Stimulated activated CD8-positive, alpha-beta memory T cell treated with anti-CD3 and anti-CD28 coated beads, Interleukin-4, amount 100 ng/mL, for 1 hour (primary cell): ENCODE measurements around the gene RAB29.
A peak's percentile ranks its signal among the peaks of the same experiment; 100 is the strongest.

ENCODE experiments used
- DNase-seq, 2 donors: peaks; one replicate each; pipeline ENCODE4 v3.0.0-alpha.2; 2020; ENCODE audit warnings: low read depth in 2 of 2, low spot score in 1 of 2

The RAB29 gene

DNA sequence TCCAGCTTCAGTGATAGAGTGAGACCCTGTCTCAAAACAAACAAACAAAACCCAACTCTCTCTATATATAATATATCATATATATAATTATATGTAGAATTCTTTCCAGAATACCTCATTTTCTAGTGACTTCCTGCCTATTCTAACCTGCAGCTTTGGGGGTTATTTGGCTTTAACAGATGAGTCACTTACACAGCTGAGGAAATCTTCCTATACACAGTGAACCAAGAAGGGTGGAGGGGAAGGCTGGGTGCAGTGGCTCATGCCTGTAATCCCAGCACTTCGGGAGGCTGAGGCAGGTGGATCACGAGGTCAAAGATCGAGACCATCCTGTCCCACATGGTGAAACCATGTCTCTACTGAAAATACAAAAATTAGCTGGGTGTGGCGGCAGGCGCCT lies 9.2 kb downstream of the RAB29 start:
- DNase-seq: no peak

DNA sequence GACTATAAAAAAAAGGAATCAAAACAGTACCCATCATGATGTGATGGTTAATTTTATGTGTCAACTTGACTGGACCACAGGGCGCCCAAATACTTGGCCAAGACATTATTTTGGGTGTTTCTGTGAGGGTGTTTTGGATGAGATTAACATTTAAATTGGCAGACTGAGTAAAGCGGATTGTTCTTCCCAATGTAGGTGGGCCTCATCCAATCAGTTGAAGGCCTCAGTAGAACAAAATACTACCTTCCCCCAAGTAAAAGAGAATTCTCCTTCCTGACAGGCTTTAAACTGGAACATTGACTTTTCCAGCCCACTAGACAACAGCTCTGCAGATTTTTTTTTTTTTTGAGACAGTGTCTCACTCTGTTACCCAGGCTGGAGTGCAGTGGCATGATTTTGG lies 10.7 kb downstream of the RAB29 start:
- DNase-seq: no peak

DNA sequence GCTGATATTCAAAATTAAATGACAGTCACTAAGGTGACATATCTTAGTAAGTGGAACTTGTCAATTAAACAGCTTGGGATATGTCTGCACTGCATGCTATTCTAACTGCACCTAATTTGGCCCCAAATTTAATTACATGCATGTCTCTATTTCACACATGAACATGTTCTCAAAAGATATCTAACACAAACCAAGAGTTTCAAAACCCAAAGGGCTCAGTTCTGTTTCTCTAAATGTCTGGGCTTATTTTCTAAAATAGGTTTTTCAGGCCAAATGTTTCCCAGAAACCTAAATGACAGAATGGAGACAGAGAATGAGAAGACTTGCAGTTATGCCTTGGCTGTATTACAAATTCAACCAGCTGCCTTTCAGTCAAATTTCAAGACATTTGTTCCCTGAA lies 11.3 kb downstream of the RAB29 start:
- no peak for DNase-seq

DNA sequence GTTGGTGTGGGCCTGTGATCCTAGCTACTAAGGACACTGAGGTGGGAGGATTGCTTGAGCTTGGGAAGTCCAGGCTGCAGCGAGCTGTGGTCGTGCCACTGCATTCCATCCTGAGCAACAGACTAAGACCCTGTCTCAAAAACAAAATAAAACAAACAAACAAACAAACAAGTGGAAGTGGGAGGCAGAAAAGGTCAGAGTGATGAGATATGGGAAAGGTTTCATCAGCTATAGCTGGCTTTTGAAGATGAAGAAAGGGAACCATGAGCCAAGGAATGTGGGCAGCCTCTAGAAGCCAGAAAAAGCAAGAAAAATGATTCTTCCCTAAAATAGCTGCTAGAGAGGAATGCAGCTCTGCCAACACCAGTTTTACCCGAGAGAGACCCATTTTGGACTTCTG lies 14.7 kb downstream of the RAB29 start:
- DNase-seq: no peak

DNA sequence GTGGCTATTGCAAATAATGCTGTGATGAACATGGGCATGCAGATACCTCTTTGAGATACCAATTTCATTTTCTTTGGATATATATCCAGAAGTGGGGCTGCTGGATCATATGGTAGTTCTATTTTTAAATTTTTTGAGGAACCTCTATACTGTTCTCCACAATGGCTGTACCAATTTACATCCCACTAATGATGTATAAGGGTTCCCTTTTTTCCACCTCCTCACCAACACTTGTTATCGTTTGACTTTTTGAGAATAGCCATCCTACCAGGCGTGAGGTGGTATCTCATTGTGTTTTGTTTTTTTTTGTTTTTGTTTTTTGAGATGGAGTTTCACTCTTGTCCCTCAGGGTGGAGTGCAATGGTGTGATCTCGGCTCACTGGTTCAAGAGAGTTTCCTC lies 18.7 kb downstream of the RAB29 start:
- DNase-seq: no peak

DNA sequence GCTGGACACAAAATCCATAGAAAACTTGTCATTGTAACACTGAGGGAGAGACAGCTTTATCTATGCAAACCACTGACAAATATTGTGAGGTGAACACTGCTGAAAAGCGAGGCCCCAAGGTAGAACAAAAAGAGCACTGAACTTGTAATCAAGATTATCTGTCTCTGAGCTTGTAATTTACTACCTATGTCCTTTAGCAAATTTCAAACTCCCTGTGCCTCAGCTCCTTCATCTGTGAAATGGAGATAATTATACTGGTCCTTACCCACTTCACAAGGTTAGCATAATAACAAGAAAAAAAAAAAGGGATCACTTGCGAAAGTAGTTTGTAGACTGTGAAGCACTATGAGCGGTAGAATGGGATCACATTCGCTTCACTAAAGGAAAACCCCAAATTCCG lies 20.4 kb downstream of the RAB29 start:
- DNase-seq: no peak

DNA sequence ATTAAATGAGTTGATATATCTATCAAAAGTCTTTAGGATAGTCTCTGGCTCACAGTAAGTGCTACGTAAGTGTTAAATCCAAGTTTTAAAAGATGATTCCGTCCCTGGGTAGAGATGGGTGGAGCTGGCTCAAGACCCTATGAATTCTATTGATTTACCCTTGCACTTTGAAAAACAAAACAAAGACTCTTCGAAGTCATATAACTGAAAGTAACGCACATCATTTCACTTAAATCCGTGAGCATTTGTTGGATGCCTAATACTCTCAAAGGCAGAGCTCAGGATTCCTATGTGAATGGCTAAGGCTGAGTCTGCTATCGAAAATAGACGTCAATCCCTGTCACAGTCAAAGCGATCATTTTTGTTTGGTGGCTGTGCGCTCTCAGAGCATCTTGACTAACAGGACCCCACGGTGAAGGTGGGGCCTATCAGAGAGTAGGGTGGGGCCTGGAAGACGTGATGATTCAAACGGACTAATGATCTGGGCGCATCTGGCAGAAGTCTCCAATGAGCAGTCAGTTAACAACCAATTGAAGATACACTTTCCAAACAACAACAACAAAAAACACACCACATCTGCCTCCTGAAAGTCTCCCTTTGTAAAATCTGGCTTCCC lies 24.1 kb downstream of the RAB29 start:
- DNase-seq: no peak

DNA sequence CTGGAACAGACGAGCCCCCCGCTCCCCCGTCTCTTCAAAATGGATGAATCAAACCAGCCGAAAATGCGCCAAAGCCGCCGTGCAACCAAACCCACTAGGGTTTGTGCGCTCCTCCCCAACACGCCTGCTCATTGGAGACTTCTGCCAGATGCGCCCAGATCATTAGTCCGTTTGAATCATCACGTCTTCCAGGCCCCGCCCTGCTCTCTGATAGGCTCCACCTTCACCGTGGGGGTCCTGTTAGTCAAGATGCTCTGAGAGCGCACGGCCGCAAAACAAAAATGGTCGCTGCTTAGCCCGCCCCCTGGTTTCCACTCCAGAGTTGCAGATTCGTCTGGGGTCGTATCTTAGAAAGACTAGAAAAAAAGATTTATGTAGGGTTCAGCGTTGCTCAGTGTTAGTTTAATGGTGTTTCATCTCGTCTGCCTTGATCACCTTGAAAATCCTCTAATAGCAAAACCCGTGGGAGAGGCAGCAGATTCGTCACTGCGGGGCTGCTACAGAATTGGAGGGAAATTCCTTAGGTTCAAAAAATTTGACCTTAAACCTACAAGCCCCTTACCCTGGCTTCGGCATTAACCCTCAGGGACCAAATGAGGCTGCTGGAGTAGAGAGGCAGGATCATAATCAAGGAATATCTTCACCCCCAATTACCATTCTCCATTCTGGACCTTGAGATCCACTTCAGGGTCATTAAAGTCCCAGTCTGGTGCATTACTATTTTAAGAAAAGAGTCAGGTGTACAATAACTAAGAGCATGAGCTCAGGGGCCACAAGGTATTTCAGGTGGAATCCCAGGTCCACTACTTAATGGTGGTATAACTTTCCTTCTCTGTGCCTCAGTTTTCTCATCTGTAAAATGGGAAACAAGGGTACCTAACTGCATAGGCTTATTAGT lies 24.9 kb downstream of the RAB29 start, which contains the start of gene NUCKS1:
Gene NUCKS1 (minus strand): TSS at position 45 of the 898 bp plus-strand sequence. CDS start 209 bp downstream, outside the sequence.
- DNase-seq: peak; percentile 90 to 94

DNA sequence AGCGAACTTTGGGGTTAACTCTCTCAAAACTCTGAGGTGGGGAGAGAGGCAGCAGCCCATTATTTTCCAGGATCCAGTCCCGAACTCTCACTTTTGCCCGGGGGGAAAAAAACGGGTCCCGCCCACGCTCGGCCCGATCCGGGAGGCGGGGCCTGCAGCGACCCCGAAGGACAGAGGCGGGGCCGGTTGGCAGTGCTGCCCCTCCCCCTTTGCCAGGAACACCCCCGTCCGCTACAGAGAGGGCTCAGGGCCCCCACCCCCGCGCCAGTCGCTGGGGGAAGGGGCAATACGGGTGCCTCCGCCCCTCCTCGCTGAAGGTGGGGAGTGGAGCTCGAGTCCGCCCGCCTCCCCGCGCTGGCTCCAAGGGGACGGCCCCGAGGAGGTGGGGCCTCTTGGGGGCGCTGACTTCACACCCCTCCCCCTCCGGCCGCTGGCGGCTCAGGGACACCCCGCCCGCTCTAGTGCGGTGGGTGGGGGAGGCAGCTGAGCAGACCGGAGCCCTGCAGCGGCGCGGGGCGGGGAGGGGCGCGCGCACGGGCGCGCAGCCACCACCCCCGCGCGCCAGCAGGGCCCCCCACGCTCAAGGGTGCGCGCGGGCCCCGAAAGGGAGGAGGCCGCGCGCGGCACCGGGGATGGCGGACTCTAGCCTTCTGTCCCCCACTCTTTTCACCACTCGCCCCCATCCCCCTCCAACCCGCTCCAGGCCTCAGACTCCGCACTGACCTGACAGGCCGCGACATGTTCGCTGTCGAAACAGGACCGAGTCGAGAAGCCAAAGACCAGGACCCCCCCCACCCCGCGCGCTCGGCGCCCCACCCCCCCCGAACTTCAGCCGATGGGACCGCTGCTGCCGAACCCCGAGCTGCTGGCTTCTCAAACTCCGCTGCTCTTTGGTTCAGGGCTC lies 25.8 kb downstream of the RAB29 start:
- DNase-seq: peak; percentile 87 to 89

DNA sequence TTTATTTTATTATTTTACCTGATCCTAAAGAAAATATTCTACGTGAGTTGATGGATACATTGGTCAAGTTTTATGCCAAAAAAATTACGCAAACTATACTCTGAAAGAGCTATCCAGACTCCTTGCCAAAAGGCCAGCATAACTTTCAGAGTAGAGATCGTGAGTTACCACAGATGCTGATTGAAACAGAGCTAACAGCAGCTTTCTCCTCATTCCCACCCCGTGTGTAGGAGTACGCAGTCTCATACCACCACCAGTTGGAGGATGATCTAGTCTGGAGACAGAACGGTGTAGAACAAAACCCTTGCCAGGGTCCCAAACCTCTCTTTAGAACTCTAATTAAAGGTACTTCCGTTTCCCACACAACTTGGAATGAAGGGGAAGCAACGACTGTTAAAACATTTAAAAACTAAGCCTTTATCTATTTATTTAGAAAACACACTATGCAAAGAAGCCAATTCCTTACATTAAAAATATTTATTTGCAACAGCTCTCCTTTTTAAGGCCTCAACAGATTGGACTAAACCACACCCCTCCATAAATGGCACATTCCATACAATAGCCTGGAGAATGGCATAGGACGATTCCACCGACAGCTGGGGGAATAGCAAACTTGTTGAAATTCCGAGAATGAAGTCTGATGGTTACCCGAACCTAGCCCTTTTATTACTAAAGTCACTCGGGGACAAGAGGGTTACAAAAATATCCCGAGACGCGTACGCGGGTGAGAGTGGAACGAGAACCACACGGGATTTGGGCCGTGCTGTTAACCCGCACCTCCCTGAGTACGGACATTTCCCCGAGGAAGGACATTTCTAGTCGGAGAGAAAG lies 26.7 kb downstream of the RAB29 start:
- no peak for DNase-seq

DNA sequence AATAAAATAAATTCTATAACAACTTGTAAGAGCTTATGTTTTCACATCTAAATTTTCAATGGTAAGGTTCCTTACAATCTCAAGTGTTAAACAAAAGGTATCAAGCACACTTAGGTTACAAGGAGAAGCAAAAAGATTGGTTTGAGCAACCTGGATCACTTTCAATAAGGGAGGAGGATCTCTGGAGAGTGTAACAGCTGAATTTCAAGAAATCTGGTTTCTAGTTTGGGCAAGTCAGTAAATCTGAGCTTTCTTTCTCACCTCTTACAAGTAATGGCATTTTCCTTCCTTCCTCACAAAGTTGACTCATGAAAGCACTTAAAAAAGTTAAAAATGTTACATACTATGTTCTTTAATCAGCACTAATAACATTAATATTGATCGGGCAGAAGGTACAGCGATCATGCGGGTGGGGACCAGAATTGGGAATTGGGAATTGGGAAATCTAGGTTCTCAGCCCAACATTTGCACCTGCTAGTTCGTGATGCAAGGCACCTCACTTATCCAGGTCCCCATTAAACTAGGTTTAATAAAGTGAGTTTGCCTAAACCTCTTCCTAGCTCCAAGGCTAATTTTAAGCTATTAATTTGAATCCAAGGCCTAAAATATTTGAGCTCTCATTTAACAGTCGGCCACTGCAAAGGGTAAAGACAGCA lies 28.4 kb downstream of the RAB29 start:
- DNase-seq: no peak

DNA sequence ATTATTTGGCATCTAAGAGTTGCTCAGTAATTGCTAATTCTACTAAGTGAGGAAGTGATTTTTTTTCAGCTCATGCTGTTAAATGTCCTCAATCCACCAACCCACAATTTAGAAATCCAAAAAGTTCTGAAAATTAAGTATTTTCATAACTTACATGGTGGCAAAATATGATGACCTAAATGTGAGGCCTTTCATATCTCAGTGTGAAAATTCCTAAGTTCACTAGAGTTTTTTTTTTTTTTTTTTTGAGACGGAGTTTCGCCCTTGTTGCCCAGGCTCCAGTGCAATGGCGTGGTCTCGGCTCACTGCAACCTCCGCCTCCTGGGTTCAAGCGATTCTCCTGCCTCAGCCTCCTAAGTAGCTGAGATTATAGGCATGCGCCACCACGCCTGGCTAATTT lies 30.9 kb downstream of the RAB29 start:
- no peak for DNase-seq

DNA sequence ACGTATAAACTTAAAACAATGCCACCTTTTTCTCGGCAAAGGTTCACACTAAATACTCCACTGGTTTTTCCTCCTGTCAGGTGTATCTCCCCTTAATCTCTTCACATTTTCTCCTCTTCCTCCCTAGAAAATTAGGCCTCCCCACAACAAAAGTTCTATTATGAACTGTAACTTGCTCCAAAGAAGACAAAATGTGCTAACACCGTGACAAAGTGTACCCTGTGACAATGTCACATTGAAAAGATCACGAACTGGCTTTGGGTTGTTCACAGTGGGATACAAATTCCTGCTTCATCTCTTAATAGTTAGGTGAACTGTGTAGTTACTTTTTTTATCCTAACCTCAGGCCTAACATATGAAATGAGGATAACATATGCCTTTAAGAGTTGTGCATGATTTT lies 31.3 kb downstream of the RAB29 start:
- no peak for DNase-seq

DNA sequence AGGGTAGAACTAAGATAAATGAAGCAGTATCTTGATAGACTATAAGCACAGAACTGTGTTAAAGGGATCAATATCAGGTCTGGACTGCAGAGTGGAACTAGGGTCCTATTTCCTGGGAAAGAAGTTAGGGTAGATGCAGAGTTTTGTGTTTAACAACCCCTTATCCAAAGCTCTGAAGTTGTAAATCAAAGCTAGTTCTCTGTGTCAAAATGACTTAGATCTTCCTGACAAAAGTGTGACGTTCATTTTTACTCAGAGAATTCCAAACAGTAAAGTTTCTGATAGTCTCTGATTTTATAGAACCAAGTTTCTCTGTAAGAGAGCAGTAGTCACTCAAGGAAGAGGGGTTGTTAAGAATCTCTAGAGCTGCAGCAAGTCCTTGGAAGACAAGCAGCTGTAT lies 33.6 kb downstream of the RAB29 start:
- no peak for DNase-seq

DNA sequence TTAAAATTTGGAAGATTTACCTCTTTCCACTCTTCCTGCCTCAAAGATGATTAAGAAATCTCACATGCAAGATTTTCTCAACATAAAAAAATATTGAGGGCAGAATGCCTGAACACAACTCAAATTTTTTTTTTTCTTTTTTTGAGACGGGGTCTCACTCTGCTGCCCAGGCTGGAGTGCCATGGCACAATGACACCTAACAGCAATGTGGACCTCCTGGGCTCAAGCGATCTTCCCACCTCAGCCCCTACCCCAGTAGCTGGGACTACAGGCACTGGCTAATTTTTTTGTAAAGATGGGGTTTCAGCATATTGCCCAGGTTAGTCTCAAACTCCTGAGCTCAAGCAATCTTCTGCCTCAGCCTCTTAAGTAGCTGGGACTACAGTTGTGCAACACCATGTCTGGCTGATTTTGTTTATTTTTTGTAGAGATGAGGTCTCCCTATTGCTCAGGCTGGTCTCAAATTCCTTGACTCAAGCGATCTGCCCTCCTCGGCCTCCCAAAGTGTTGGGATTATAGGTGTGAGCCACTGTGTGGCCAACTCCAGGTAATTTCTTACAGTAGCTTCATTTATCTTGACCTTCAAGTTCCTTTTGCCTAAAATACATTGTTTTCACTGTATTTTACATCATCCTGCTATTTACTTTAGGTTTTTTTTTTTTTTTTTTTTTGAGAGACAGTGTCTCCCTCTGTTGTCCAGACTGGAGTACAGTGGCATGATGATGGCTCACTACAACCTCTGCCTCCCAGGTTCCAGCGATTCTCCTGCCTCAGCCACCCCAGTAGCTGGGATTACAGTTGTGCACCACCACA lies 35.7 kb downstream of the RAB29 start:
- no peak for DNase-seq

DNA sequence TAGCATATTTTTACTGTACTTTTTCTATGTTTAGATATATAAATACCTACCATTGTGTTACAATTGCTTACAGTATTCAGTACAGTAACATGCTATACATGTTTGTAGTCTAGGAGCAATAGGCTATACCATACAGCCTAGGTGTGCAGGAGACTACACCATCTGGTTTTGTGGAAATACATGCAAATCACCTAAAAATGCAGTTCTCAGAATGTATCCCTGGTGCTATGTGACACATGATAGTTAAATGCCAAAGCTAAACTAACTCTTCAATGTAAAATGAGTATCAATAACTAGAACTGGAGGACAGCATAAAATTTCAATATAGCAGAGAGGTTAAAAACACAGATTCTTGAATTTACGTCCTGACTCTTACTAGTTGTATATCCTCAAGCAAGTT lies 40.1 kb downstream of the RAB29 start:
- DNase-seq: no peak

DNA sequence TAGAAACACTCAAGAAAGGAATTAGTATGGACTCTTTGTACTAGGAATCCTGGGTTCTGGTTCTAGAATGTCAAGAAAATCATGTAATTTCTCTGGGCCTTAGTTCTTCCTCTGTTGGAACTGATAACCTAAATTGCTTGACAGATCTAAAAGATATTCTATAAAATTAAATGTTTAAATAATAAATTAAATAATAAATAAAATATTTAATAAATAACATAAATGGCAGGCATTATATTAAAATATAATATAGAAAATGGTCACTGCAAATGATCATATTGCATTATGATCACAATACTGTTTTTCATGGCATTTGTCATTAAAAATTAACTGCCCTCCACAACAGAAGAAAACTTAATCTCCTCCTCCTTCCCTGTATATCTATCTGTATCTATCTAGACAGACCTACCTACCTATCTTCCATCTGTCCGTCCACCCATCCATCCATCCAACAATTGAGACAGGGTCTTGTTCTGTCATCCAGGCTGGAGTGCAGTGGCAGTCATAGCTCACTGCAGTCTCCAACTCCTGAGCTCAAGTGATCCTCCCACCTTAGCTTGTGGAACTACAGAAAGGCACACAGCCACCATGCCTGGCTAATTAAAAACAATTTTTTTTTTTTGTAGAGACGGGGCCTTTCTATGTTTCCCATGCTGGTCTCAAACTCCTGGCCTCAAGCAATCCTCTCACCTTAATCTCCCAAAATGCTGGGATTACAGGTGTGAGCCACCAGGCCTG lies 41.7 kb downstream of the RAB29 start:
- no peak for DNase-seq

DNA sequence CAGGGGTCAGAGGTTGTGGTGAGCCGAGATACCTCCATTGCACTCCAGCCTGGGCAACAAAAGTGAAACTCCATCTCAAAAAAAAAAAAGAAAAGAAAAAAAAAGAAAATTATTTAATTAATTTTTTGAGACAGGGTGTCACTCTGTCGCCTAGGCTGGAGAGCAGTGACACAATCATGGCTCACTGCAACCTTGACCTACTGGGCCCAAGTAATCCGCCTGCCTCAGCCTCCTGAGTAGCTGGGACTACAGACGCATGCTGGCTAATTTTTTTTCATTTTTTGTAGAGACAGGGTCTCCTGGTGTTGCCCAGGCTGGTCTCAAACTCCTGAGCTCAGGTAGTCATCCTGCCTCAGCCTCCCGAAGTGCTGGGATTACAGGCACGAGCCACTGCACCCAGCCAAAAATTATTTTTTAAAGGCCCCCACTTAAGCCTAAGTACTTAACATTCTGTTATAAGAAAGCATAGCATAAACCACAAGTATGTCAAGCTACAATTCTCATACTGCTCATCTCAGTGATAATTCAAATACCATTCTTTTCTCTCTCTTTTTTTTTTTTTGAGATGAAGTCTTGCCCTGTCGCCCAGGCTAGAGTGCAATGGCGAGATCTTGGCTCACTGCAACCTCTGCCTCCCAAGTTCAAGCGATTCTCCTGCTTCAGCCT lies 45.2 kb downstream of the RAB29 start:
- no peak for DNase-seq
